H1 (cell line): Measurements from ENCODE around the gene C1QL2. TPM values are rescaled to one million over a fixed set of nuclear protein-coding genes. Genes with fewer than 3 reads are reported as not detected.
A peak's percentile ranks its signal among the peaks of the same experiment; 100 is the strongest.

Source experiments
- CTCF ChIA-PET: fragments of 300-600 bp; sonication (Branson Sonifier 250); formaldehyde crosslinking; loops from one replicate; lab custom pipeline; 2021; ENCODE audit not compliant: partially characterized antibody; lab: Charles Lee
- POLR2A ChIA-PET: fragments of 300-600 bp; sonication (Branson Sonifier 250); formaldehyde crosslinking; loops from one replicate; lab custom pipeline; 2021; ENCODE audit warnings: inconsistent platforms; ENCODE audit not compliant: partially characterized antibody; lab: Charles Lee
- DNase-seq, 2 experiments: peaks; one replicate each; pipeline versions ENCODE4 v3.0.0 to v3.0.0-alpha.2; 2010 to 2022; ENCODE audit warnings: low spot score in 2 of 2, low read depth in 1 of 2, mixed read lengths in 1 of 2
- FAIRE-seq: peaks from 2 replicates; lab custom pipeline; 2011; peaks lifted over from hg19 to GRCh38; lab: Jason Lieb, UNC
- H2AFZ ChIP-seq: 2 replicates; pipeline ENCODE4 v1.8.1; 2012; ENCODE audit warnings: low read length, inconsistent platforms
- H2AK5ac ChIP-seq: 2 replicates; pipeline ENCODE4 v1.6.1; 2013; ENCODE audit warnings: low read depth, low read length
- H2BK120ac ChIP-seq: replicated peaks from 2 replicates; pipeline ENCODE3; 2013; ENCODE audit warnings: low read depth, low read length, inconsistent platforms
- H2BK12ac ChIP-seq: 2 replicates; pipeline ENCODE4 v1.6.1; 2013; ENCODE audit warnings: low read depth, low read length
- H2BK15ac ChIP-seq: 2 replicates; pipeline ENCODE4 v1.6.1; 2013; ENCODE audit warnings: low read length
- H2BK20ac ChIP-seq: 2 replicates; pipeline ENCODE4 v1.6.1; 2013; ENCODE audit warnings: low read length
- H2BK5ac ChIP-seq: 2 replicates; pipeline ENCODE4 v1.6.1; 2013; ENCODE audit warnings: low read depth, low read length
- H3K14ac ChIP-seq: 2 replicates; pipeline ENCODE4 v1.6.1; 2013; ENCODE audit warnings: inconsistent platforms; ENCODE audit not compliant: insufficient read length
- H3K18ac ChIP-seq: 2 replicates; pipeline ENCODE4 v1.6.1; 2013; ENCODE audit warnings: low read length; ENCODE audit errors: extremely low read depth
- H3K23ac ChIP-seq: 2 replicates; pipeline ENCODE4 v1.6.1; 2013; ENCODE audit warnings: inconsistent platforms; ENCODE audit not compliant: insufficient read length
- H3K23me2 ChIP-seq: 2 replicates; pipeline ENCODE4 v1.6.1; 2013; ENCODE audit warnings: low read depth, low read length
- H3K27ac ChIP-seq: 2 replicates; pipeline ENCODE4 v1.6.1; 2011; ENCODE audit warnings: low read depth, low read length, inconsistent platforms
- H3K27me3 ChIP-seq, 4 experiments: replicated peaks in 1 of 4; 1 replicate in 1 of 4; 2 replicates in 3 of 4; pipeline versions ENCODE4 v1.6.1 to v1.8.1; 2011 to 2013; ENCODE audit warnings: low read length in 3 of 4, mild to moderate bottlenecking in 3 of 4, inconsistent platforms in 2 of 4, mixed read lengths in 2 of 4, moderate library complexity in 1 of 4; ENCODE audit not compliant: control insufficient read depth in 3 of 4, insufficient read depth in 3 of 4; ENCODE audit errors: extremely low read depth in 1 of 4
- H3K36me3 ChIP-seq, 4 experiments: 2 replicates each; pipeline versions ENCODE4 v1.6.1 to v1.8.1; 2011 to 2013; ENCODE audit warnings: mild to moderate bottlenecking in 4 of 4, low read length in 3 of 4, moderate library complexity in 2 of 4, control low read depth in 1 of 4, inconsistent platforms in 1 of 4; ENCODE audit not compliant: insufficient read depth in 4 of 4, control insufficient read depth in 2 of 4
- H3K4ac ChIP-seq: replicated peaks from 2 replicates; pipeline ENCODE3; 2013; ENCODE audit warnings: low read length, low read depth, mixed read lengths, inconsistent platforms; ENCODE audit not compliant: insufficient read length
- H3K4me1 ChIP-seq, 4 experiments: replicated peaks in 1 of 4; 1 replicate in 1 of 4; 2 replicates in 3 of 4; pipeline versions ENCODE4 v1.6.1 to v1.8.1; 2011 to 2013; ENCODE audit warnings: low read length in 3 of 4, inconsistent platforms in 2 of 4, mixed read lengths in 1 of 4; ENCODE audit not compliant: insufficient read depth in 4 of 4, control insufficient read depth in 3 of 4
- H3K4me2 ChIP-seq, 2 experiments: 2 replicates each; pipeline versions ENCODE4 v1.6.1 to v1.8.1; 2011 to 2013; ENCODE audit warnings: low read depth in 2 of 2, low read length in 2 of 2, control low read depth in 1 of 2, inconsistent platforms in 1 of 2, mild to moderate bottlenecking in 1 of 2; ENCODE audit not compliant: insufficient read depth in 1 of 2
- H3K4me3 ChIP-seq, 4 experiments: fragments of 200-600, 300-600 bp in 1 of 4; sonication (generic), shearing (Covaris generic), sonication (Bioruptor Twin) in 1 of 4; 2 replicates each; pipeline versions ENCODE4 v1.5.1 to v1.8.1; 2011 to 2016; ENCODE audit warnings: low read length in 4 of 4, low read depth in 3 of 4, control low read depth in 2 of 4, inconsistent platforms in 2 of 4, mild to moderate bottlenecking in 2 of 4, mixed read lengths in 1 of 4, moderate library complexity in 1 of 4; ENCODE audit not compliant: insufficient read depth in 2 of 4; ENCODE audit errors: extremely low read depth in 1 of 4
- H3K56ac ChIP-seq: replicated peaks from 2 replicates; pipeline ENCODE3; 2013; ENCODE audit warnings: low read depth, mild to moderate bottlenecking, mixed read lengths, low read length, inconsistent platforms; ENCODE audit not compliant: insufficient read length
- H3K79me1 ChIP-seq: 2 replicates; pipeline ENCODE4 v1.6.1; 2013; ENCODE audit warnings: low read depth, low read length, control low read depth
- H3K79me2 ChIP-seq, 2 experiments: 2 replicates each; pipeline versions ENCODE4 v1.6.1 to v1.8.1; 2012 to 2013; ENCODE audit warnings: low read length in 2 of 2, mild to moderate bottlenecking in 2 of 2, inconsistent platforms in 1 of 2; ENCODE audit not compliant: insufficient read depth in 2 of 2, control insufficient read depth in 1 of 2
- H3K9ac ChIP-seq, 4 experiments: replicated peaks in 1 of 4; 1 replicate in 1 of 4; 2 replicates in 3 of 4; pipeline versions ENCODE4 v1.6.1 to v1.8.1; 2011 to 2013; ENCODE audit warnings: low read depth in 3 of 4, low read length in 3 of 4, control low read depth in 2 of 4, mild to moderate bottlenecking in 2 of 4, moderate library complexity in 2 of 4, inconsistent platforms in 1 of 4; ENCODE audit errors: extremely low read depth in 1 of 4
- H3K9me3 ChIP-seq, 2 experiments: 2 replicates each; pipeline versions ENCODE4 v1.6.1 to v1.8.1; 2012 to 2013; ENCODE audit warnings: mild to moderate bottlenecking in 2 of 2, moderate library complexity in 2 of 2, control low read depth in 1 of 2, inconsistent platforms in 1 of 2, low read depth in 1 of 2, low read length in 1 of 2, mixed read lengths in 1 of 2; ENCODE audit not compliant: insufficient read depth in 2 of 2
- H4K20me1 ChIP-seq, 2 experiments: replicated peaks in 1 of 2; 2 replicates each; pipeline versions ENCODE3 to v1.8.1; 2011 to 2013; ENCODE audit warnings: inconsistent platforms in 2 of 2, low read length in 2 of 2, mild to moderate bottlenecking in 1 of 2; ENCODE audit not compliant: insufficient read depth in 2 of 2, control insufficient read depth in 1 of 2
- H4K5ac ChIP-seq: 2 replicates; pipeline ENCODE4 v1.6.1; 2013; ENCODE audit warnings: low read length, low read depth, mixed read lengths, inconsistent platforms; ENCODE audit not compliant: insufficient read length
- H4K8ac ChIP-seq: 2 replicates; pipeline ENCODE4 v1.8.0; 2013; ENCODE audit warnings: mild to moderate bottlenecking, moderate library complexity, low read length, inconsistent platforms; ENCODE audit not compliant: insufficient read depth; ENCODE audit errors: extremely low read depth
- H4K91ac ChIP-seq: replicated peaks from 2 replicates; pipeline ENCODE3; 2013; ENCODE audit warnings: low read length, mixed read lengths, inconsistent platforms; ENCODE audit not compliant: insufficient read length
- ATF2 ChIP-seq: IDR thresholded peaks from 2 replicates; pipeline ENCODE4 v1.6.1; 2012; ENCODE audit warnings: low read length, inconsistent platforms
- CBX5 ChIP-seq: fragments of 300-800, 300-1000 bp; sonication (generic); IDR thresholded peaks from 2 replicates; pipeline ENCODE4 v1.7.1; 2016; ENCODE audit warnings: antibody characterized with exemption, low read length, low read depth
- E2F6 ChIP-seq: IDR thresholded peaks from 2 replicates; pipeline ENCODE4 v1.6.1; 2012; ENCODE audit warnings: inconsistent platforms
- JUN ChIP-seq: IDR thresholded peaks from 2 replicates; pipeline ENCODE4 v1.6.1; 2011; ENCODE audit warnings: low read depth, mild to moderate bottlenecking, improper control_type of control experiment, low read length
- PHF8 ChIP-seq: fragments of 200-600 bp; sonication (generic); conservative IDR thresholded peaks from 2 replicates; pipeline ENCODE4 v1.7.1; 2012; ENCODE audit warnings: low read depth, mild to moderate bottlenecking, inconsistent platforms, low read length, moderate library complexity
- POU5F1 ChIP-seq: IDR thresholded peaks from 2 replicates; pipeline ENCODE4 v1.6.1; 2011; ENCODE audit warnings: low read depth, mild to moderate bottlenecking, low read length, moderate library complexity
- SUZ12 ChIP-seq: fragments of 200-600 bp; sonication (generic); IDR thresholded peaks from 2 replicates; pipeline ENCODE4 v1.6.1; 2012; ENCODE audit warnings: mild to moderate bottlenecking, inconsistent platforms, low read length, moderate library complexity, mixed read lengths
- ZNF274 ChIP-seq: IDR thresholded peaks from 2 replicates; pipeline ENCODE4 v1.7.0; 2012; ENCODE audit warnings: low read length, borderline replicate concordance; ENCODE audit errors: extremely low read depth
- WGBS, 2 experiments: shearing (Covaris generic) in 1 of 2; methylation state at CpG; one replicate each; pipeline versions ENCODE4 v1.1.6 to v1.1.7; 2013 to 2015; ENCODE audit warnings: low lambda C conversion rate in 2 of 2, mixed read lengths in 2 of 2, inconsistent platforms in 1 of 2, low coverage in 1 of 2, missing lambda C conversion rate in 1 of 2; ENCODE audit not compliant: insufficient replicate concordance in 2 of 2, insufficient coverage in 1 of 2, insufficient read length in 1 of 2; ENCODE audit errors: extremely low coverage in 1 of 2, missing lambda C conversion rate in 1 of 2; 5-methylcytosine and 5-hydroxymethylcytosine counted together
- polyA plus RNA-seq, 7 experiments: library from polyadenylated mRNA; depleted of rRNA in 3 of 7; stranded (reverse) in 5 of 7; unstranded in 2 of 7; fragments of >200 nt in 5 of 7; fragments of 200-250 nt in 2 of 7; gene quantifications; 1 replicate in 5 of 7; 2 replicates in 1 of 7; 4 replicates in 1 of 7; pipeline versions ENCODE4 v1.2.1 to v1.2.3, GENCODE V29; 2011 to 2013; ENCODE audit warnings: missing spikeins in 2 of 7, mixed read lengths in 2 of 7
- total RNA-seq: library from RNA; stranded (reverse); fragmentation: NEBNext Ultra II Directional; extraction: Animal tissue kit (Norgen Biotek cat#: 25700); gene quantifications from 2 replicates; pipeline ENCODE4 v1.2.1, GENCODE V29; 2021

Gene C1QL2
- total and polyA plus RNA-seq, 2 of the 8 experiments (the other 6 are each of a cell fraction or from before 2014, with no cell fraction given): 0.80 to 0.88 TPM

- ChIA-PET CTCF (no interaction called here), POLR2A (interaction anchor here (2.4 kb wide), 1 partner anchor 9 kb away, joined by 11 read pairs; no protein-coding TSS in a partner anchor)
- Histone ChIP-seq H2AFZ (peak overlapping the region; percentile 59; the same call in 1 of the 2 replicates), H3K23ac (no peak overlapping the region), H3K23me2 (no peaks in the 10 kb centered on the region; the same call in 1 of the 2 replicates), H3K4ac (no peak overlapping the region), H3K79me2 (no peaks in the 10 kb centered on the region), H3K4me3 (no peak overlapping the region), H3K56ac (no peak overlapping the region), H3K9ac (no peak overlapping the region), H2BK15ac (0 out of 2 replicates have a peak overlapping the region, but pooled peaks have one; percentile 5), H3K14ac (no peak overlapping the region), H2BK120ac (no peak overlapping the region), H2BK12ac (peak overlapping the region; percentile 55; the same call in 1 of the 2 replicates), H3K79me1 (no peaks in the 10 kb centered on the region), H3K4me2 (no peak overlapping the region), H3K9me3 (no peaks in the 10 kb centered on the region), H3K4me1 (peaks cover 0 to 4% (median 0%) of the 10 kb centered on the region in 4 experiments; a peak in 2 of 7 replicates), H4K8ac (peak overlapping the region; percentile 12; the same call in 1 of the 2 replicates), H3K27ac (no peak overlapping the region), H3K27me3 (no peaks in the 10 kb centered on the region; a peak in 1 of 7 replicates), H4K20me1 (no peaks in the 10 kb centered on the region), H4K91ac (no peak overlapping the region), H2BK20ac (no peak overlapping the region), H2AK5ac (no peak overlapping the region; the same call in 1 of the 2 replicates), H3K36me3 (no peaks in the 10 kb centered on the region), H2BK5ac (no peak overlapping the region; the same call in 1 of the 2 replicates), H3K18ac (no peak overlapping the region), H4K5ac (no peak overlapping the region)
- TF ChIP-seq CBX5 (no peak), PHF8 (no peak), E2F6 (no peak), ZNF274 (no peak), JUN (no peak), ATF2 (no peak), POU5F1 (no peak), SUZ12 (no peak)
- FAIRE-seq (no peak), DNase-seq (no peak)
- WGBS, 2 experiments: 97% methylated on average over 13 of the region's 13 CpGs; no CpG with 5 or more reads in 1 of the 2 experiments
Observed at GRCh38 chr2:119205001-119205706, 46.6 kb upstream of the C1QL2 start.
